Stimulated activated CD8-positive, alpha-beta memory T cell treated with anti-CD3 and anti-CD28 coated beads, Interleukin-12 subunit alpha, Interleukin-12 subunit beta, amount 100 ng/mL, for 24 hours (primary cell): ENCODE measurements around the gene PCCB.
A peak's percentile ranks its signal among the peaks of the same experiment; 100 is the strongest.
"Not testable (repeated sequence)": the region's sequence is repeated elsewhere in the genome, so short reads cannot be mapped to it uniquely, and the experiment has no call there.

Source experiments
- DNase-seq: peaks from one replicate; pipeline ENCODE4 v3.0.0-alpha.2; 2020; ENCODE audit errors: extremely low read depth

PCCB gene

GRCh38 chr3:136250059-136250902, at the start of gene PCCB:
PCCB (plus strand) TSS chr3:136250340; CDS start chr3:136250376, 36 bp downstream.
- peak; percentile 85 for DNase-seq

GRCh38 chr3:136207489-136208115, 42.5 kb upstream of the PCCB start:
- no peak for DNase-seq

GRCh38 chr3:136209921-136210320, 40.2 kb upstream of the PCCB start:
- no peak for DNase-seq

GRCh38 chr3:136211547-136211946, 38.6 kb upstream of the PCCB start:
- DNase-seq = no peak

GRCh38 chr3:136222746-136223145, 27.4 kb upstream of the PCCB start:
- DNase-seq = not testable (repeated sequence)

GRCh38 chr3:136232413-136232812, 17.7 kb upstream of the PCCB start:
- DNase-seq = no peak

- DNase-seq = no peak
Observed at GRCh38 chr3:136235545-136235944, 14.6 kb upstream of the PCCB start.

- no peak for DNase-seq
Observed at GRCh38 chr3:136236109-136236508, 14.0 kb upstream of the PCCB start.

- DNase-seq = no peak
Observed at GRCh38 chr3:136237103-136237502, 13.0 kb upstream of the PCCB start.

- no peak for DNase-seq
Observed at GRCh38 chr3:136237961-136238649, 12.0 kb upstream of the PCCB start.

- no peak for DNase-seq
Observed at GRCh38 chr3:136239094-136239493, 11.0 kb upstream of the PCCB start.

GRCh38 chr3:136245691-136246090, 4.4 kb upstream of the PCCB start:
- no peak for DNase-seq

GRCh38 chr3:136247436-136247835, 2.7 kb upstream of the PCCB start:
- no peak for DNase-seq

- no peak for DNase-seq
Observed at GRCh38 chr3:136247855-136248590, 2.1 kb upstream of the PCCB start.

GRCh38 chr3:136249091-136249490, 1.0 kb upstream of the PCCB start:
- DNase-seq = no peak

GRCh38 chr3:136249593-136249992, 547 bp upstream of the PCCB start:
- DNase-seq = no peak

- DNase-seq = no peak
Observed at GRCh38 chr3:136250903-136251460, 842 bp downstream of the PCCB start.

- no peak for DNase-seq
Observed at GRCh38 chr3:136251511-136251910, 1.4 kb downstream of the PCCB start.

GRCh38 chr3:136255672-136256406, 5.7 kb downstream of the PCCB start:
- DNase-seq = no peak

- DNase-seq = no peak
Observed at GRCh38 chr3:136258199-136258598, 8.1 kb downstream of the PCCB start.

- no peak for DNase-seq
Observed at GRCh38 chr3:136261826-136262225, 11.7 kb downstream of the PCCB start.
